ENCODE data around the gene FGD2. TPM values are rescaled to one million over a fixed set of nuclear protein-coding genes. Genes with fewer than 3 reads are reported as not detected.

Gene FGD2
- total and polyA plus RNA-seq, 9 of the 15 experiments (the other 6 are each of a cell fraction or from before 2014, with no cell fraction given): 0.09 TPM; not detected in 8

DNA sequence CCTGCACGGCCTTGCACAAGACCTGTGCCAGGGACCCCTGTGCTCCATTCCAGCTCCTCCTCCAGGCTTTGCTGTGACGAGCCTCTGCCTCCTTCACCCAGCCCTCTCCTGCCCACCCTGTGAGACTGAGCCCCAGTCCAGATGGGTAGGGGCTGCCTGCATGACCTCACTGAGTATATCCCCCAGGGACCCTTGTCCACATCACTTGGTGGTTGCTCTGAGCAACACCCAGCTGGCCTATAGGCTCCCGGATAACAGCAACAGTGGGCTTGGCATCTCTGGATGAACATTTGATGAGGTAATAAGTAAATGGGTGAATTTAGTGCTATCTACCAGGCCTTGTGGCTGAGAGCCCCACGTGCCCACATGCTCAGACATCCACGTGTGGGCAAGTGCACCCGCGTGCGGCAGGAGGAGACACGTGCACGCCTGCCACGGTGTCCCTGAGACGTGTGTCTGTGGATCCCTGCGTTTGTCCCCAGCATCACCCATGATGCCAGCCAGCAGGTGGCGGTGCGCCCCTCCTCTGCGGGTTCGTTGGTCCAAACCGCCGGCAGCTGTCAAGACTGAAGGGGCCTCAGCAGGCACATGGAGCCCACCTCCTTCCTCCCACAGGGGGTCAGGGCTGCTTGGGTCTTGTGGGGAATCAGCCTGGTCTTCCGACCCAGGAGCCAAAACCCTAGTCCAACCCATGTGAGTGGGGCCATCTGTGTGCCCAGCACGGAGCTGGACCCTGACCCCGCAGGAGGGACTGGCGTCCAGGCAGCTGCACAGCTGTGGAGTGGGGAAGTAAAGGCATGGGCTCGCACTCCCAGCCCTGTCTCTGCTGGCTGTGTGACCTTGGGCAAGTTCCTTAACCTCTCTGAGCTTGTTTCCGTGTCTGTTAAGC is 45.9 kb downstream of the FGD2 start (continued):
- TF ChIP-seq, protein P1, sequence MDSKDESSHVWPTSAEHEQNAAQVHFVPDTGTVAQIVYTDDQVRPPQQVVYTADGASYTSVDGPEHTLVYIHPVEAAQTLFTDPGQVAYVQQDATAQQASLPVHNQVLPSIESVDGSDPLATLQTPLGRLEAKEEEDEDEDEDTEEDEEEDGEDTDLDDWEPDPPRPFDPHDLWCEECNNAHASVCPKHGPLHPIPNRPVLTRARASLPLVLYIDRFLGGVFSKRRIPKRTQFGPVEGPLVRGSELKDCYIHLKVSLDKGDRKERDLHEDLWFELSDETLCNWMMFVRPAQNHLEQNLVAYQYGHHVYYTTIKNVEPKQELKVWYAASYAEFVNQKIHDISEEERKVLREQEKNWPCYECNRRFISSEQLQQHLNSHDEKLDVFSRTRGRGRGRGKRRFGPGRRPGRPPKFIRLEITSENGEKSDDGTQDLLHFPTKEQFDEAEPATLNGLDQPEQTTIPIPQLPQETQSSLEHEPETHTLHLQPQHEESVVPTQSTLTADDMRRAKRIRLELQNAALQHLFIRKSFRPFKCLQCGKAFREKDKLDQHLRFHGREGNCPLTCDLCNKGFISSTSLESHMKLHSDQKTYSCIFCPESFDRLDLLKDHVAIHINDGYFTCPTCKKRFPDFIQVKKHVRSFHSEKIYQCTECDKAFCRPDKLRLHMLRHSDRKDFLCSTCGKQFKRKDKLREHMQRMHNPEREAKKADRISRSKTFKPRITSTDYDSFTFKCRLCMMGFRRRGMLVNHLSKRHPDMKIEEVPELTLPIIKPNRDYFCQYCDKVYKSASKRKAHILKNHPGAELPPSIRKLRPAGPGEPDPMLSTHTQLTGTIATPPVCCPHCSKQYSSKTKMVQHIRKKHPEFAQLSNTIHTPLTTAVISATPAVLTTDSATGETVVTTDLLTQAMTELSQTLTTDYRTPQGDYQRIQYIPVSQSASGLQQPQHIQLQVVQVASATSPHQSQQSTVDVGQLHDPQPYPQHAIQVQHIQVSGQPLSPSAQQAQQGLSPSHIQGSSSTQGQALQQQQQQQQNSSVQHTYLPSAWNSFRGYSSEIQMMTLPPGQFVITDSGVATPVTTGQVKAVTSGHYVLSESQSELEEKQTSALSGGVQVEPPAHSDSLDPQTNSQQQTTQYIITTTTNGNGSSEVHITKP (IDR thresholded peaks at IDR 0.05; ENCODE audit: partially characterized antibody): peak; percentile 74
- TF ChIP-seq ATF7 (IDR thresholded peaks at IDR 0.05): peak; percentile 64
- TF ChIP-seq C11orf30 (IDR thresholded peaks at IDR 0.05; ENCODE audit: low read depth): no peak
- TF ChIP-seq THRAP3 (IDR thresholded peaks at IDR 0.05; ENCODE audit: borderline replicate concordance): no peak
- TF ChIP-seq ZNF696 (CRISPR knock-in tag; conservative IDR thresholded peaks at IDR 0.05): no peak
- TF ChIP-seq ZFP30 (CRISPR knock-in tag; IDR thresholded peaks at IDR 0.05; ENCODE audit: borderline replicate concordance): no peak
- TF ChIP-seq, protein P2, sequence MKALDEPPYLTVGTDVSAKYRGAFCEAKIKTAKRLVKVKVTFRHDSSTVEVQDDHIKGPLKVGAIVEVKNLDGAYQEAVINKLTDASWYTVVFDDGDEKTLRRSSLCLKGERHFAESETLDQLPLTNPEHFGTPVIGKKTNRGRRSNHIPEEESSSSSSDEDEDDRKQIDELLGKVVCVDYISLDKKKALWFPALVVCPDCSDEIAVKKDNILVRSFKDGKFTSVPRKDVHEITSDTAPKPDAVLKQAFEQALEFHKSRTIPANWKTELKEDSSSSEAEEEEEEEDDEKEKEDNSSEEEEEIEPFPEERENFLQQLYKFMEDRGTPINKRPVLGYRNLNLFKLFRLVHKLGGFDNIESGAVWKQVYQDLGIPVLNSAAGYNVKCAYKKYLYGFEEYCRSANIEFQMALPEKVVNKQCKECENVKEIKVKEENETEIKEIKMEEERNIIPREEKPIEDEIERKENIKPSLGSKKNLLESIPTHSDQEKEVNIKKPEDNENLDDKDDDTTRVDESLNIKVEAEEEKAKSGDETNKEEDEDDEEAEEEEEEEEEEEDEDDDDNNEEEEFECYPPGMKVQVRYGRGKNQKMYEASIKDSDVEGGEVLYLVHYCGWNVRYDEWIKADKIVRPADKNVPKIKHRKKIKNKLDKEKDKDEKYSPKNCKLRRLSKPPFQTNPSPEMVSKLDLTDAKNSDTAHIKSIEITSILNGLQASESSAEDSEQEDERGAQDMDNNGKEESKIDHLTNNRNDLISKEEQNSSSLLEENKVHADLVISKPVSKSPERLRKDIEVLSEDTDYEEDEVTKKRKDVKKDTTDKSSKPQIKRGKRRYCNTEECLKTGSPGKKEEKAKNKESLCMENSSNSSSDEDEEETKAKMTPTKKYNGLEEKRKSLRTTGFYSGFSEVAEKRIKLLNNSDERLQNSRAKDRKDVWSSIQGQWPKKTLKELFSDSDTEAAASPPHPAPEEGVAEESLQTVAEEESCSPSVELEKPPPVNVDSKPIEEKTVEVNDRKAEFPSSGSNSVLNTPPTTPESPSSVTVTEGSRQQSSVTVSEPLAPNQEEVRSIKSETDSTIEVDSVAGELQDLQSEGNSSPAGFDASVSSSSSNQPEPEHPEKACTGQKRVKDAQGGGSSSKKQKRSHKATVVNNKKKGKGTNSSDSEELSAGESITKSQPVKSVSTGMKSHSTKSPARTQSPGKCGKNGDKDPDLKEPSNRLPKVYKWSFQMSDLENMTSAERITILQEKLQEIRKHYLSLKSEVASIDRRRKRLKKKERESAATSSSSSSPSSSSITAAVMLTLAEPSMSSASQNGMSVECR (CRISPR knock-in tag; IDR thresholded peaks at IDR 0.05): peak; percentile 98
- TF ChIP-seq ZNF785 (CRISPR knock-in tag; IDR thresholded peaks at IDR 0.05): no peak
- TF ChIP-seq ZBTB1 (CRISPR knock-in tag; IDR thresholded peaks at IDR 0.05; ENCODE audit: borderline replicate concordance, low read depth): no peak
- TF ChIP-seq, protein P3, sequence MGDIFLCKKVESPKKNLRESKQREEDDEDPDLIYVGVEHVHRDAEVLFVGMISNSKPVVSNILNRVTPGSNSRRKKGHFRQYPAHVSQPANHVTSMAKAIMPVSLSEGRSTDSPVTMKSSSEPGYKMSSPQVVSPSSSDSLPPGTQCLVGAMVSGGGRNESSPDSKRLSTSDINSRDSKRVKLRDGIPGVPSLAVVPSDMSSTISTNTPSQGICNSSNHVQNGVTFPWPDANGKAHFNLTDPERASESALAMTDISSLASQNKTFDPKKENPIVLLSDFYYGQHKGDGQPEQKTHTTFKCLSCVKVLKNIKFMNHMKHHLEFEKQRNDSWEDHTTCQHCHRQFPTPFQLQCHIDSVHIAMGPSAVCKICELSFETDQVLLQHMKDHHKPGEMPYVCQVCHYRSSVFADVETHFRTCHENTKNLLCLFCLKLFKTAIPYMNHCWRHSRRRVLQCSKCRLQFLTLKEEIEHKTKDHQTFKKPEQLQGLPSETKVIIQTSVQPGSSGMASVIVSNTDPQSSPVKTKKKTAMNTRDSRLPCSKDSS (IDR thresholded peaks at IDR 0.05; ENCODE audit: low read depth, partially characterized antibody): no peak
- no peak for TF ChIP-seq HCFC1 (IDR thresholded peaks at IDR 0.05; ENCODE audit: low read depth, low read length)
- no peak for TF ChIP-seq U2AF1 (optimal IDR thresholded peaks at IDR 0.05; ENCODE audit: low read depth, low read length)
- TF ChIP-seq, protein P4, sequence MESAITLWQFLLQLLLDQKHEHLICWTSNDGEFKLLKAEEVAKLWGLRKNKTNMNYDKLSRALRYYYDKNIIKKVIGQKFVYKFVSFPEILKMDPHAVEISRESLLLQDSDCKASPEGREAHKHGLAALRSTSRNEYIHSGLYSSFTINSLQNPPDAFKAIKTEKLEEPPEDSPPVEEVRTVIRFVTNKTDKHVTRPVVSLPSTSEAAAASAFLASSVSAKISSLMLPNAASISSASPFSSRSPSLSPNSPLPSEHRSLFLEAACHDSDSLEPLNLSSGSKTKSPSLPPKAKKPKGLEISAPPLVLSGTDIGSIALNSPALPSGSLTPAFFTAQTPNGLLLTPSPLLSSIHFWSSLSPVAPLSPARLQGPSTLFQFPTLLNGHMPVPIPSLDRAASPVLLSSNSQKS (CRISPR knock-in tag; IDR thresholded peaks at IDR 0.05): 0 out of 2 replicates have a peak, but pooled peaks have one; percentile 1
- TF ChIP-seq HDAC6 (IDR thresholded peaks at IDR 0.05; ENCODE audit: low read depth, low read length): no peak
- TF ChIP-seq NEUROD1 (IDR thresholded peaks at IDR 0.05; ENCODE audit: borderline replicate concordance, low read depth, low read length, partially characterized antibody): no peak
- TF ChIP-seq CHCHD3 (CRISPR knock-in tag; IDR thresholded peaks at IDR 0.05): no peak
